Parathyroid adenoma (tissue), 2 donors: Measurements from ENCODE around the gene NTN4.

Experiments used
- H2AFZ ChIP-seq: fragments of 300-600 bp; sonication (generic); one replicate; pipeline ENCODE4 v1.7.0; 2017; ENCODE audit warnings: antibody characterized with exemption, mild to moderate bottlenecking
- H3K27ac ChIP-seq: fragments of 300-600 bp; sonication (generic); one replicate; pipeline ENCODE4 v1.7.0; 2017
- H3K27me3 ChIP-seq: fragments of 300-600 bp; sonication (generic); one replicate; pipeline ENCODE4 v1.7.0; 2017; ENCODE audit warnings: low read length; ENCODE audit not compliant: control insufficient read depth, insufficient read depth
- H3K36me3 ChIP-seq: fragments of 300-600 bp; sonication (generic); one replicate; pipeline ENCODE4 v1.7.0; 2017; ENCODE audit warnings: low read length; ENCODE audit not compliant: control insufficient read depth, insufficient read depth
- H3K4me1 ChIP-seq: fragments of 300-600 bp; sonication (generic); one replicate; pipeline ENCODE4 v1.7.0; 2017; ENCODE audit warnings: control low read depth
- H3K4me2 ChIP-seq: fragments of 300-600 bp; sonication (generic); one replicate; pipeline ENCODE4 v1.7.0; 2017; ENCODE audit warnings: low read length
- H3K4me3 ChIP-seq: fragments of 300-600 bp; sonication (generic); one replicate; pipeline ENCODE4 v1.7.0; 2017; ENCODE audit warnings: low read depth, low read length
- H3K79me2 ChIP-seq: fragments of 300-600 bp; sonication (generic); one replicate; pipeline ENCODE4 v1.7.0; 2017; ENCODE audit warnings: control low read depth
- H3K9ac ChIP-seq: fragments of 300-600 bp; sonication (generic); one replicate; pipeline ENCODE4 v1.7.0; 2017; ENCODE audit warnings: mild to moderate bottlenecking
- H3K9me3 ChIP-seq: fragments of 300-600 bp; sonication (generic); one replicate; pipeline ENCODE4 v1.7.0; 2017; ENCODE audit warnings: low read length; ENCODE audit not compliant: control insufficient read depth
- TF ChIP-seq, protein P1 (sequence below): fragments of 300-600 bp; sonication (generic); IDR thresholded peaks from one replicate; pipeline ENCODE4 v1.7.0; 2017; ENCODE audit warnings: antibody characterized with exemption, mild to moderate bottlenecking
- donor health status: primary hyperparathyroidism.

The NTN4 gene

DNA sequence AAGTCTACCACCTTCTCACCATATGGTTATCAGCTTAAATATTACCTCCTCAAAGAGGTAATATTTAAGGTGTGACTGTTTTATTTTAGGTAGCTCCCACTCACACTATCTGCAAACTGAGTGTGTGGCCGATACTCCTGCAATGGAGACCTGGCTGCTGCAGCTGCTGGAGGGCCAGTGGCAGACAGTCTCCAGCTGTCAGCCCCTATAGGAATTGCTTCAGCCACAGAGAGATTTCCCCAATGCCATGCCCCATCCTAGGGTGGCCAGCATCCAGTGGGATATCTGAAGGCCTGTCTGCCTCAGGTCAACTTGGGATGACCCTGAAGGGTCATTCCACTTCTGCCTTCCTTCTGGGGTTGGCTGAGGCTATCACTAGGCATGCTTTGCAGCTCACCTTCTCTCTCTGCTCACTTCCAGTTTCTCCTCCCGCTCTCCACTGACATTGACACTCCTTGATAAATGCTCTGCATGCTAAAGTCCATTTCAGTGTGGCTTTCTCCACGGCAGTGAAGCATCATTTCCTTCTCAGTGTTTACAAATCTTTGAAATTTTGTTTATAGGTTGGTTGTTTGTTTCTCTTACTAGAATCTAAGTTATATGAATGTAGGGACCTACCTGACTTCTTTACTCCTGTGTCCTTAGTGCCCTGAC lies 149.1 kb downstream of the NTN4 start:
- H2AFZ ChIP-seq: no peak overlapping the region
- TF ChIP-seq, protein P1, sequence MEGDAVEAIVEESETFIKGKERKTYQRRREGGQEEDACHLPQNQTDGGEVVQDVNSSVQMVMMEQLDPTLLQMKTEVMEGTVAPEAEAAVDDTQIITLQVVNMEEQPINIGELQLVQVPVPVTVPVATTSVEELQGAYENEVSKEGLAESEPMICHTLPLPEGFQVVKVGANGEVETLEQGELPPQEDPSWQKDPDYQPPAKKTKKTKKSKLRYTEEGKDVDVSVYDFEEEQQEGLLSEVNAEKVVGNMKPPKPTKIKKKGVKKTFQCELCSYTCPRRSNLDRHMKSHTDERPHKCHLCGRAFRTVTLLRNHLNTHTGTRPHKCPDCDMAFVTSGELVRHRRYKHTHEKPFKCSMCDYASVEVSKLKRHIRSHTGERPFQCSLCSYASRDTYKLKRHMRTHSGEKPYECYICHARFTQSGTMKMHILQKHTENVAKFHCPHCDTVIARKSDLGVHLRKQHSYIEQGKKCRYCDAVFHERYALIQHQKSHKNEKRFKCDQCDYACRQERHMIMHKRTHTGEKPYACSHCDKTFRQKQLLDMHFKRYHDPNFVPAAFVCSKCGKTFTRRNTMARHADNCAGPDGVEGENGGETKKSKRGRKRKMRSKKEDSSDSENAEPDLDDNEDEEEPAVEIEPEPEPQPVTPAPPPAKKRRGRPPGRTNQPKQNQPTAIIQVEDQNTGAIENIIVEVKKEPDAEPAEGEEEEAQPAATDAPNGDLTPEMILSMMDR: no peak
- H3K27ac ChIP-seq: no peak overlapping the region

DNA sequence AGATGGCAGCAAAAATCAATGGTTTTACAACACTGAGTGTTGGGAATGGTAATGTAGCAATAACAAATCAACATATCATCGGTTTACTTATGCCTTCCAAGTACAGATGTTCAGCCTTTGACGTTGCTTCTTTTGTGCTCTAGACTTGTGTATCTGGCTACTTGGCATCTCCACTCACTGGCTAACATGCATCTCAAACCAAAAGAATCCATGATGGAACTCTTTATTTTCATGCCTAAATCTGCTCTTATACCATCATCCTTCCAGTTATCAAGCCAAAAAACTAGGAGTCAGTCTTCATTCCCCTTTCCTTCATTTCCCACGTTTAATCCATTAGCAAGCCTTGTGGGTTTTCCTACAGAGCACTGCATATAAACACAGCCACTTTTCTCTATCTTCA lies 150.0 kb downstream of the NTN4 start:
- H3K4me1 ChIP-seq: no peaks in the 10 kb centered on the region
- H3K4me2 ChIP-seq: no peak overlapping the region
- no peaks in the 10 kb centered on the region for H3K9me3 ChIP-seq
- H2AFZ ChIP-seq: no peak overlapping the region
- H3K4me3 ChIP-seq: no peak overlapping the region
- no peak overlapping the region for H3K27ac ChIP-seq
- TF ChIP-seq, protein P1: no peak
- no peak overlapping the region for H3K9ac ChIP-seq
- no peaks in the 10 kb centered on the region for H3K27me3 ChIP-seq
- H3K79me2 ChIP-seq: no peaks in the 10 kb centered on the region
- no peaks in the 10 kb centered on the region for H3K36me3 ChIP-seq

More for the DNA sequence above, 149.1 kb downstream of the NTN4 start:
- Histone ChIP-seq H3K4me1 (no peaks in the 10 kb centered on the region), H3K9me3 (no peaks in the 10 kb centered on the region), H3K9ac (no peak overlapping the region), H3K4me2 (no peak overlapping the region), H3K4me3 (no peak overlapping the region), H3K27me3 (no peaks in the 10 kb centered on the region), H3K36me3 (no peaks in the 10 kb centered on the region), H3K79me2 (no peaks in the 10 kb centered on the region)

DNA sequence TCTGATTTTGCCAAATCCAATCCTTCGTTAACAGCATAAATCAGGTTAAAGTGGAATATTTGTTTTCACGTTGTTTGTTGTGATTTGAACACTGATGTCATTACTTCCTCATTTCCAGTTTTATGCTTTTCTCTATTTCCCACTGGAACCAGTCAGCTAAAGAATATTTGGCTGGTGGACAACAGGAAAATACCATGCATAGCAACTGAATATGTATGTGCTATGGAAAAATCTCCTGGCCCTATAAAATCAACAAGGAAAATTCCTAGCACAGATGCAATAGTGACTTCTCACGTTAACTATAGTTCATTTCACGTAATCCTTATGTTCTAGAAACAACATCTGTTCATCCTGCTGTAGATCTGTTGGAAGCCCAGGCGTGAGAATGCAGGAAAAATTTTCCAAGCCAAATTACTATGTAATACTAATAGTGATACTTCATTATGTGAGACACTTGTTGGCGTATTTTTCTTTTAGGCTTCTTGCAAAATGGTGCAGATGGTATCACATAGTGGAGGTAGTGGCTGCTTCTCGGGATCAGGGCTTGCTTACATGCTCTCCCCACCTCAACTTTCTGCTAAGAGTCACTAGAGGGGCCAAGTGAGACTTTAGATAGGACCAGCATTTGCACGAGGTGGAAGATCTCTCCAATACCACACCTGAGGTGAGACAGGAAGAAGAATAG lies 153.0 kb downstream of the NTN4 start:
- Histone ChIP-seq H3K9ac (no peak overlapping the region), H3K79me2 (no peaks in the 10 kb centered on the region), H3K4me1 (no peaks in the 10 kb centered on the region), H3K27me3 (no peaks in the 10 kb centered on the region), H3K27ac (no peak overlapping the region), H3K36me3 (no peaks in the 10 kb centered on the region), H3K4me3 (no peak overlapping the region), H3K4me2 (no peak overlapping the region), H3K9me3 (no peaks in the 10 kb centered on the region), H2AFZ (no peak overlapping the region)
- TF ChIP-seq, protein P1: no peak

DNA sequence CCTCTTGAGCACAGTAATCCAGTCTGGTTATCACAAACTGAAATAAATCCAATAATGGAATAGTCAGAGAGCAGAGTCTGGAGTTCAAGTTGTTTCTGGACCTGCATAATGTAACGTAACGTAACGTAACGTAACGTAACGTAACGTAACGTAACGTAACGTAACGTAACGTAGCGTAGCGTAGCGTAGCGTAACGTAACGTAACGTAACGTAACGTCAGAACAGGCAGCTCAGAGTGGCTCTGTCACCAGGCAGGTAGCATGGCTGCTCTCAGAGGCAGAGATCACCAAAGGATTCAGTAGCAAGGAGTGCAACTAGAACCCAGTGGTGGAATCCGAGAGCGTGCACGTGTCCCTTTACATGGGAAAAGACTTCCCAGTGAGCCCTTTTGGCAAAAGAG lies 153.6 kb downstream of the NTN4 start:
- TF ChIP-seq, protein P1: no peak
- no peaks in the 10 kb centered on the region for H3K4me1 ChIP-seq
- no peak overlapping the region for H3K27ac ChIP-seq
- H3K4me3 ChIP-seq: no peak overlapping the region
- H3K9me3 ChIP-seq: no peaks in the 10 kb centered on the region
- H2AFZ ChIP-seq: no peak overlapping the region
- no peaks in the 10 kb centered on the region for H3K79me2 ChIP-seq
- H3K4me2 ChIP-seq: no peak overlapping the region
- no peak overlapping the region for H3K9ac ChIP-seq
- no peaks in the 10 kb centered on the region for H3K27me3 ChIP-seq
- no peaks in the 10 kb centered on the region for H3K36me3 ChIP-seq
